Esophagus muscularis mucosa (tissue), 4 donors: ENCODE data around the gene CCDC14. TPM values are rescaled to one million over a fixed set of nuclear protein-coding genes. Genes with fewer than 3 reads are reported as not detected.

Experiments
- DNase-seq: peaks from one replicate; pipeline ENCODE4 v3.0.0-alpha.2; 2017; ENCODE audit errors: extremely low spot score
- H3K27ac ChIP-seq, 4 donors: fragments of 200-600 bp; sonication (generic); replicated peaks in 1 of 4; 1 replicate in 3 of 4; 2 replicates in 1 of 4; pipeline ENCODE4 v1.5.1; 2016 to 2019; ENCODE audit warnings: mild to moderate bottlenecking in 1 of 4
- H3K27me3 ChIP-seq, 4 donors: fragments of 200-600 bp; sonication (generic); one replicate each; pipeline versions ENCODE4 v1.5.1 to v1.6.0; 2016 to 2019
- H3K36me3 ChIP-seq, 4 donors: fragments of 200-600 bp; sonication (generic); one replicate each; pipeline ENCODE4 v1.5.1; 2016 to 2019
- H3K4me1 ChIP-seq, 4 donors: fragments of 200-600 bp; sonication (generic); one replicate each; pipeline ENCODE4 v1.5.1; 2016 to 2019
- H3K4me3 ChIP-seq, 4 donors: fragments of 200-600 bp; sonication (generic); 1 replicate in 2 of 4; 2 replicates in 2 of 4; pipeline ENCODE4 v1.5.1; 2016 to 2019; ENCODE audit warnings: mild to moderate bottlenecking in 4 of 4, moderate library complexity in 1 of 4
- H3K9me3 ChIP-seq, 4 donors: fragments of 200-600 bp; sonication (generic); 1 replicate in 3 of 4; 2 replicates in 1 of 4; pipeline ENCODE4 v1.5.1; 2016 to 2019
- EP300 ChIP-seq: sonication (generic); formaldehyde crosslinking; IDR thresholded peaks from one replicate; pipeline ENCODE4 v1.6.1; 2017; ENCODE audit warnings: antibody characterized with exemption
- POLR2A ChIP-seq: fragments of 450-650 bp; IDR thresholded peaks from one replicate; pipeline ENCODE4 v1.6.1; 2017; ENCODE audit warnings: antibody characterized with exemption, moderate library complexity, mild to moderate bottlenecking, low read depth
- POLR2AphosphoS5 ChIP-seq, 2 donors: sonication (generic); formaldehyde crosslinking; IDR thresholded peaks; one replicate each; pipeline ENCODE4 v1.6.1; 2017; ENCODE audit warnings: antibody characterized with exemption in 2 of 2
- WGBS: methylation state at CpG from one replicate; pipeline ENCODE4 v1.1.5; 2018; 5-methylcytosine and 5-hydroxymethylcytosine counted together
- intact Hi-C: fragments of 100-400 bp; cut with DNase I; formaldehyde crosslinking; loops from one replicate; pipeline ENCODE4 v1.15.1; 2023
- total RNA-seq, 4 donors: library from RNA; depleted of rRNA; stranded (reverse); fragments of >200 nt; gene quantifications; one replicate each; pipeline versions ENCODE4 v1.1.0 to v1.2.1, GENCODE V29; 2016
- TF ChIP-seq, protein P1 (sequence below), 3 experiments: fragments of 200-600 bp in 2 of 3; fragments of 450-650 bp in 1 of 3; sonication (generic) in 2 of 3; IDR thresholded peaks; one replicate each; pipeline ENCODE4 v1.5.1; 2017 to 2019; ENCODE audit warnings: antibody characterized with exemption in 3 of 3, mild to moderate bottlenecking in 2 of 3, moderate library complexity in 1 of 3

Gene CCDC14
- total RNA-seq, 4 donors from 2014 or later = 10.1 to 30.3 (median 17.9) TPM

DNA sequence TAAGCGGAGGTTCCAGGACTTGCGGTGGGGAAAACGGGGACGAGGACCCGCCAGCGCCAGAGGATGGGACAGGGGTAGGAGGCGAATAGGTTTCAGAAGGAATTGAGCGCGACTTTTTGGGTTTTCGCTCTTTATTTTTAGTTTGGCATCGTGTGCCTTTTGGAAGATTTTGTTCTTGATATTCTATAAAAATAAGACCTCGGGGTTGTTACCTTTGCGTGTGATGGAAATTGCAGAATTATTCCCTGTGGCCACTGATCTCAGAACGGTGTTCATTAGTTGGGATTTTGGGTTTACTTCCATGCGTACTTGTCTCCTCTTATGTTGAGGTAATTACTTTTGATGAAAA, 453 bp upstream of the CCDC14 start:
- Histone ChIP-seq H3K27me3 (no peaks in the 10 kb centered on the region), H3K4me3 (peak overlapping the region; percentile 64 to 81 (median 71)), H3K4me1 (peaks cover 9 to 21% (median 13%) of the 10 kb centered on the region in 4 donors), H3K27ac (peak overlapping the region; percentile 79 to 90 (median 84)), H3K9me3 (no peaks in the 10 kb centered on the region), H3K36me3 (peaks cover 0 to under 1% (median 0%) of the 10 kb centered on the region in 4 donors)
- TF ChIP-seq EP300 = no peak
- TF ChIP-seq, protein P1, sequence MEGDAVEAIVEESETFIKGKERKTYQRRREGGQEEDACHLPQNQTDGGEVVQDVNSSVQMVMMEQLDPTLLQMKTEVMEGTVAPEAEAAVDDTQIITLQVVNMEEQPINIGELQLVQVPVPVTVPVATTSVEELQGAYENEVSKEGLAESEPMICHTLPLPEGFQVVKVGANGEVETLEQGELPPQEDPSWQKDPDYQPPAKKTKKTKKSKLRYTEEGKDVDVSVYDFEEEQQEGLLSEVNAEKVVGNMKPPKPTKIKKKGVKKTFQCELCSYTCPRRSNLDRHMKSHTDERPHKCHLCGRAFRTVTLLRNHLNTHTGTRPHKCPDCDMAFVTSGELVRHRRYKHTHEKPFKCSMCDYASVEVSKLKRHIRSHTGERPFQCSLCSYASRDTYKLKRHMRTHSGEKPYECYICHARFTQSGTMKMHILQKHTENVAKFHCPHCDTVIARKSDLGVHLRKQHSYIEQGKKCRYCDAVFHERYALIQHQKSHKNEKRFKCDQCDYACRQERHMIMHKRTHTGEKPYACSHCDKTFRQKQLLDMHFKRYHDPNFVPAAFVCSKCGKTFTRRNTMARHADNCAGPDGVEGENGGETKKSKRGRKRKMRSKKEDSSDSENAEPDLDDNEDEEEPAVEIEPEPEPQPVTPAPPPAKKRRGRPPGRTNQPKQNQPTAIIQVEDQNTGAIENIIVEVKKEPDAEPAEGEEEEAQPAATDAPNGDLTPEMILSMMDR (IDR thresholded peaks at IDR 0.05) = no peak
- TF ChIP-seq POLR2A = no peak
- TF ChIP-seq POLR2AphosphoS5 (IDR thresholded peaks at IDR 0.05) = no peak
- 7% methylated on average over 15 of the region's 15 CpGs for WGBS
- DNase-seq = no peak
- intact Hi-C loops = loop anchor here (10.0 kb wide), 1 partner anchor 77 kb away; the partner anchor contains the start of gene MYLK

DNA sequence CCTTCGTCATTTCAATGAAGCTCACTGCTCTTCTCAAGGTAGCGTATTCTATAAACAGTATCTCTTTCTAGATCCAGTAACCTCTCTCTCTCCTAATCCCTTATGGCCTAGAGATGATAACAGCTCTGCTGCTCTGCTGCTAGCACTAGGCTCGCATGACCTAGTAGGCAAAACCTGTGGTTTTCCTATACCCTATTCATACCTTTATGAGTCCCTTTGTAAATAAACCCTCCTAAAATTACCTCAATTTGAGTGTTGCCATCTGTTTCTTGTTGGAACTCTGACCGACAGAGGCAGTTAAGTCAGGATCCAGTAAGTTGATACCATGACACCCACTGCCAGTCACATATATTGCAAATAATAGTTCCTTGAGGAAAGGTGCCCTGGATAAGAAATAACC, 7.3 kb downstream of the CCDC14 start:
- Histone ChIP-seq H3K27ac (no peak overlapping the region), H3K36me3 (peaks cover 11 to 52% (median 27%) of the 10 kb centered on the region in 4 donors), H3K9me3 (no peaks in the 10 kb centered on the region), H3K4me1 (peaks cover 0 to 4% (median 0%) of the 10 kb centered on the region in 4 donors), H3K4me3 (no peak overlapping the region), H3K27me3 (no peaks in the 10 kb centered on the region)
- TF ChIP-seq, protein P1 (IDR thresholded peaks at IDR 0.05) = no peak
- intact Hi-C loops = no loop called here
- 96% methylated on average over 4 of the region's 4 CpGs for whole genome bisulfite sequencing
- DNase-seq = no peak

DNA sequence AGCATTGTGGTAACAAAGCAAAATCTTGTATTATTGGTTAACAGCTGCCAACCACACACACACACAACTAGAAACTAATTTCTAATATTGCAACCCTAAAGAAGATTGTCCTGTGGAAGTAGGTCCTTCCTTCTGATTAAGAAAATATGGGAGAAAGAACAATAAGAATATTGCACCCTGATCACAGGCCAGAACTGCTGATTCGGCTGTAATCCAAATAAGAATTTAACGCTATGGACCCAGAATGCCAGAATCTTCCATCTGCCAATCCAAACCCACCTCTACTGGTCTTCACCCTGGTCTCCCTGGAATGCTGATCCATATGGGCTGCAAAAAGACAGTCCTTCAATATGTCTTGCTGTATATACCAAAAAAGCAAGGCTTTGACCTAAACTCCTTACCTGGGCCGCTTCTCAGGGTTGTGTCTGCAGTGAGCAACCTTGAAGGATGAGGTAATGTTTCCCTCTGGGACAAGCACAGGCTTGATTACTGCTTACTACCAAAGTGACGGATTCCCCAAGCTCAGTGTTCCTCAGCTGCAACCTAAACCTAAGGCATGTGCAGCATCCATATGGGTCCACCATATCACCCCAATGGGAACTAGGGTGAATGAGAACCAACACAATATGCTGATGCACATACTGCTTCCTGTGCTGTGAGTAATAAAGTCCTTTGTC, 8.0 kb downstream of the CCDC14 start:
- TF ChIP-seq POLR2AphosphoS5 (IDR thresholded peaks at IDR 0.05) (no peak), EP300 (no peak)
- peaks cover 14 to 60% (median 35%) of the 10 kb centered on the region in 4 donors for H3K36me3 ChIP-seq

DNA sequence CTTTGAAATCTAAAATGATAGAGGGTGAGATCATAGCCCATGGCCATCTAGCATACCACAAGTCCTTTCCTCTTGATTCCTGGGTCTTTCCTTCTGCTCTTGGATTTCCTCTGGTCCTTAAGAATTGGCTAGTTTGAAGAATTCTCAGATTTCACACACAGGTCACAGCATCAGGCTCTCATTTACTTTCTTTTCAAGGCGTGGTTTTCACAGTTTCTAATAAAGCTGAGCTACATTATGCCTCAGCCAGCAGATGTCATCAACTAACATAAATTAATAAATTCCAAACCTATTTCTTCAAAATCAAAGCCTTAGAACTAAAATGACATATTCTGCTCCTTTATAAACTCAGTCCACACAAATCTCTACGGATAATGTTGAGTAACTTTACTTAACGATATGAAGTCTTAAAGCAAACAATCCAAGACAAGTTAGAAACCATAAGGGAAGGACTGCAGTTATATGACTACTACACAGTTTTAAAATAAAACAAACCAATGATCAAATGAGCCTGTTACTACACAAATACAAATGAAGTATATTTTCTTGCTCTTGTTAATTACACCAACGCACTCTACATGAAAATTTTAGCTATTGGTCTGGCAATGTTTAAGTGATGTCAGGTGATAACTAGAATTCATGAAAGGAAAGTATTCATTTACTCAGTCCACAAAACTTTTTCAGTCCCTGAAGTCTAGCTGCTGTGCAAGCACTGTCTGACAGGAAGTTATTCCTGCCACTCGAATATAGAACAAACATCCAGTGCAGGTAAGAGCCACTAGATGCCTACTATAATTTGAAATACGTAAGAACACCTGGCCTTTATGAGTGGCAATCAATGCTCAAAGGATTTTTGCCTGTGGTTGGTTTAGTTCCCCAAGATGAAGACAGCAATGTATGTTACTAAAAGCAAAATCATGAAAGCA, 9.2 kb downstream of the CCDC14 start:
- Histone ChIP-seq H3K36me3 (peaks cover 14 to 72% (median 42%) of the 10 kb centered on the region in 4 donors), H3K27ac (no peak overlapping the region), H3K4me3 (no peak overlapping the region), H3K4me1 (no peaks in the 10 kb centered on the region), H3K27me3 (no peaks in the 10 kb centered on the region), H3K9me3 (no peaks in the 10 kb centered on the region)
- intact Hi-C loops = no loop called here
- no peak for DNase-seq
- WGBS = 87% methylated on average over 6 of the region's 6 CpGs
- TF ChIP-seq POLR2AphosphoS5 (IDR thresholded peaks at IDR 0.05) = no peak

More for the DNA sequence above, 8.0 kb downstream of the CCDC14 start:
- intact Hi-C loops = no loop called here
- Histone ChIP-seq H3K27me3 (no peaks in the 10 kb centered on the region), H3K9me3 (no peaks in the 10 kb centered on the region), H3K4me1 (no peaks in the 10 kb centered on the region), H3K27ac (no peak overlapping the region), H3K4me3 (no peak overlapping the region)
- WGBS = 90% methylated on average over 3 of the region's 4 CpGs
- DNase-seq = no peak

DNA sequence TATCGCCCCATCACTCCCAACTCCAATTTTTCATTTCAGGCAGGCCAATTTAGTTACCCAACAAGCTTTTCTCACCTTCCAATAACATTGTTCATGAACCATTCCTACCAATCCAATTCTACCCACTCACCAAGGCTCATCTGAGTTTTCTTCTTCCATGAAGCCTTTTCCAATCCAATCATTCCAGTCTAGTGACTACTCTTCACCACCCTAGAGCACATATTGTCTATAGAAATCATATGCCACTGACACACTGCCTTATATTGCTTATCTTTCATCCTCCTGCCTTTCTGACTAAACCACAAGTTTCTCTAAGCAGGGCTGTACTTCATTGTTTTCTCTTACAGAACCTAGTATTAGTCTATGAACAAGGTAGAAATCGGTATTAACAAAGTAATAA, 11.4 kb downstream of the CCDC14 start:
- DNase-seq = no peak
- no peaks in the 10 kb centered on the region for H3K9me3 ChIP-seq
- intact Hi-C loops = no loop called here
- 100% methylated on average over 2 of the region's 2 CpGs for WGBS
- H3K4me1 ChIP-seq = no peaks in the 10 kb centered on the region
- no peak for TF ChIP-seq POLR2A
- H3K27ac ChIP-seq = no peak overlapping the region
- no peak overlapping the region for H3K4me3 ChIP-seq
- H3K27me3 ChIP-seq = no peaks in the 10 kb centered on the region
- peaks cover 15 to 68% (median 45%) of the 10 kb centered on the region in 4 donors for H3K36me3 ChIP-seq

DNA sequence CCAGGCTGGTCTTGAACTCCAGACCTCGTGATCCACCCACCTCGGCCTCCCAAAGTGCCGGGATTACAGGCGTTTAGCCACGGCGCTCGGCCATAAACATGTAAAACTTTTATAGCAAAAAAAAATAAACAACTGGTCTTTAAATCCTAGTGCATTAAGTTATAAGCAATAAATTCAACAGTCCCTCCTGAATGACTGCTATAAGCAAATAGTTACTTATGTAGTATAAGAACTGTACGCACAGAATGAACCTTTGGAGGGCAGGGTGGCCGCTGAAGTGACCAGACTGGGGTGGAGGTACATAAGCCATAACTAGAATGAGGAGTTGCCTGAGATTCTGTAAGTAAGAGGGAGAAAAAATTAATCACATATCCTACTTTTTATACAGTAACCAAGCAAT, 12.6 kb downstream of the CCDC14 start:
- 96% methylated on average over 9 of the region's 9 CpGs for WGBS
- Histone ChIP-seq H3K36me3 (peaks cover 27 to 73% (median 49%) of the 10 kb centered on the region in 4 donors), H3K27me3 (no peaks in the 10 kb centered on the region), H3K27ac (no peak overlapping the region), H3K9me3 (no peaks in the 10 kb centered on the region), H3K4me3 (no peak overlapping the region), H3K4me1 (no peaks in the 10 kb centered on the region)
- DNase-seq = no peak
- no peak for TF ChIP-seq POLR2A
- no peak for TF ChIP-seq POLR2AphosphoS5 (IDR thresholded peaks at IDR 0.05)
- TF ChIP-seq, protein P1 (IDR thresholded peaks at IDR 0.05) = no peak
- TF ChIP-seq EP300 = no peak
- intact Hi-C loops = no loop called here
